IPS DF 6.9 (cell line): Measurements from ENCODE around the gene LCMT1.

ENCODE experiments used
- DNase-seq: peaks from one replicate; pipeline ENCODE4 v3.0.0-alpha.2; 2013; ENCODE audit warnings: low read depth, low spot score
- H3K27ac ChIP-seq: one replicate; pipeline ENCODE4 v1.5.1; 2013; ENCODE audit warnings: low read length, control low read depth
- H3K27me3 ChIP-seq: 2 replicates; pipeline ENCODE4 v1.6.1; 2013; ENCODE audit warnings: mild to moderate bottlenecking, low read length; ENCODE audit not compliant: control insufficient read depth, insufficient read depth
- H3K36me3 ChIP-seq: 2 replicates; pipeline ENCODE4 v1.6.1; 2013; ENCODE audit warnings: low read length; ENCODE audit not compliant: control insufficient read depth, insufficient read depth
- H3K4me1 ChIP-seq: 2 replicates; pipeline ENCODE4 v1.6.1; 2013; ENCODE audit warnings: low read length; ENCODE audit not compliant: control insufficient read depth, insufficient read depth
- H3K4me3 ChIP-seq: 2 replicates; pipeline ENCODE4 v1.5.1; 2013; ENCODE audit warnings: mild to moderate bottlenecking, low read length
- H3K9me3 ChIP-seq: 2 replicates; pipeline ENCODE4 v1.6.1; 2013; ENCODE audit warnings: low read length, inconsistent platforms; ENCODE audit not compliant: control insufficient read depth, insufficient read depth
- WGBS: extraction: QIAGEN DNeasy Blood & Tissue Kit; methylation state at CpG from one replicate; pipeline ENCODE4 v1.1.7; 2013; ENCODE audit warnings: mixed read lengths, missing lambda C conversion rate; ENCODE audit not compliant: insufficient read length, insufficient coverage; 5-methylcytosine and 5-hydroxymethylcytosine counted together

LCMT1 gene

GRCh38 chr16:25141648-25142047 is 30.1 kb downstream of the LCMT1 start:
- H3K4me1 ChIP-seq = no peaks in the 10 kb centered on the region
- no peak overlapping the region for H3K27ac ChIP-seq
- H3K4me3 ChIP-seq = no peak overlapping the region
- H3K9me3 ChIP-seq = no peaks in the 10 kb centered on the region
- peaks cover 1% of the 10 kb centered on the region; the same call in 1 of the 2 replicates for H3K27me3 ChIP-seq
- peaks cover 19% of the 10 kb centered on the region; the same call in 1 of the 2 replicates for H3K36me3 ChIP-seq
- DNase-seq = no peak
- WGBS = no CpG with 5 or more reads among the region's 2 CpGs

DNA sequence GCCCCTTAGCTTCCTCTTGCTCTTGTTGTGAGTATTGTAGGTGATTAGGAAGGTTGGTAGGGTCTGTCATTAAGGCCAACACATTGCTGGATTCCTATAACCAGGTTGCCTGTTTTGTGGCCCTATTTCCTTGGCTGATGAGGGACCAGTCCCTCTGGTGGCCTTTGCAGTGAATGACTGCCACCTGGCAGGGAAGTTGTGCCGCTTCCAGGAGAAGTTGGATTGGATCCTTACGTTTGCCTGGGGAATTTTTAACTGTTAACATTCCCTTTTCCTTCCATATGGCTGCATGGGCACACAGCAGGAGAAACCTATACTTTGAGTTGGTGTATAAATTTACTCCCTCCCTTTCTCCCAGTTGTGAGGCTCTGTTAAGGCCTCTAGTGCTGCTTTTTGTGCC is 32.4 kb downstream of the LCMT1 start:
- H3K36me3 ChIP-seq = peaks cover 19% of the 10 kb centered on the region; the same call in 1 of the 2 replicates
- H3K9me3 ChIP-seq = no peaks in the 10 kb centered on the region
- no peaks in the 10 kb centered on the region for H3K4me1 ChIP-seq
- H3K27ac ChIP-seq = no peak overlapping the region
- no peak for DNase-seq
- no peak overlapping the region for H3K4me3 ChIP-seq
- H3K27me3 ChIP-seq = peaks cover 1% of the 10 kb centered on the region; the same call in 1 of the 2 replicates
- no CpG with 5 or more reads among the region's 2 CpGs for WGBS

- Histone ChIP-seq H3K27me3 (no peaks in the 10 kb centered on the region), H3K4me1 (no peaks in the 10 kb centered on the region), H3K36me3 (peaks cover 4% of the 10 kb centered on the region; the same call in 1 of the 2 replicates), H3K9me3 (no peaks in the 10 kb centered on the region), H3K4me3 (no peak overlapping the region), H3K27ac (no peak overlapping the region)
- no peak for DNase-seq
- no CpG with 5 or more reads among the region's 22 CpGs for WGBS
Observed at GRCh38 chr16:25148568-25149215, 37.1 kb downstream of the LCMT1 start.

GRCh38 chr16:25151996-25152395 is 40.5 kb downstream of the LCMT1 start:
- WGBS = no CpG with 5 or more reads among the region's 3 CpGs
- Histone ChIP-seq H3K36me3 (peaks cover 4% of the 10 kb centered on the region; the same call in 1 of the 2 replicates), H3K27ac (no peak overlapping the region), H3K9me3 (no peaks in the 10 kb centered on the region), H3K27me3 (no peaks in the 10 kb centered on the region), H3K4me1 (no peaks in the 10 kb centered on the region), H3K4me3 (no peak overlapping the region)
- no peak for DNase-seq

- DNase-seq = no peak
- Histone ChIP-seq H3K4me3 (no peak overlapping the region), H3K27ac (no peak overlapping the region), H3K27me3 (no peaks in the 10 kb centered on the region), H3K9me3 (no peaks in the 10 kb centered on the region), H3K36me3 (peaks cover 4% of the 10 kb centered on the region; the same call in 1 of the 2 replicates), H3K4me1 (no peaks in the 10 kb centered on the region)
- no CpG with 5 or more reads among the region's 13 CpGs for WGBS
Observed at GRCh38 chr16:25155553-25156460, 44.3 kb downstream of the LCMT1 start.

DNA sequence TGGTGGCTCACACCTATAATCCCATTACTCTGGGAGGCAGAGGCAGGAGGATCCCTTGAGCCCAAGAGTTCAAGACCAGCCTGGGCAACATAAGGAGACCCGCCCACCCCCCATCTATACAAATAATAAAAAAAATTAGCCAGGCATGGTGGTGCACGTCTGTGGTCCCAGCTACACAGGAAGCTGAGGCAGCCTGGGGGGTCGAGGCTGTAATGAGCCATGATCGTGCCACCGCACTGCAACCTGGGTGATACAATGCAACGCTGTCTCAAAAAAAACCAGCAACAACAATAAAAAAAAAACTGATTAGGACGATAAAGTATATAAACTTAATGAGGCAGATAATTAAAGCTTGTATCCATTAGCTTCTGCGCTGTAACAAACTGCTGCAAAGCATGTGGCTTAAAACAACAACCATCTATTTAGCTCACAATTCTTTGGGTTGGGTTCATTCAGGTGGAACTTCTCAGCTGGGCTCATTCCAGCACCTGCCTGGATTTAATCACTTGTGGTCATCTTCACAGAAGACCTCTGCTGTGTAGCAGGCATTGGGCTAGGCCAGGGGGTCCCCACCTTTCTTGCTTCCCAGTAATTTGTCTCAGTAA is 45.8 kb downstream of the LCMT1 start:
- no peak for DNase-seq
- H3K27ac ChIP-seq = no peak overlapping the region
- no peaks in the 10 kb centered on the region for H3K27me3 ChIP-seq
- H3K4me1 ChIP-seq = no peaks in the 10 kb centered on the region
- no peaks in the 10 kb centered on the region for H3K9me3 ChIP-seq
- WGBS = no CpG with 5 or more reads among the region's 8 CpGs
- peaks cover 4% of the 10 kb centered on the region; the same call in 1 of the 2 replicates for H3K36me3 ChIP-seq
- H3K4me3 ChIP-seq = no peak overlapping the region

GRCh38 chr16:25158401-25158800 is 46.9 kb downstream of the LCMT1 start:
- Histone ChIP-seq H3K4me1 (no peaks in the 10 kb centered on the region), H3K9me3 (no peaks in the 10 kb centered on the region), H3K4me3 (no peak overlapping the region), H3K27ac (no peak overlapping the region), H3K27me3 (no peaks in the 10 kb centered on the region), H3K36me3 (peaks cover 2% of the 10 kb centered on the region; the same call in 1 of the 2 replicates)
- no CpG with 5 or more reads among the region's 5 CpGs for WGBS
- DNase-seq = no peak

DNA sequence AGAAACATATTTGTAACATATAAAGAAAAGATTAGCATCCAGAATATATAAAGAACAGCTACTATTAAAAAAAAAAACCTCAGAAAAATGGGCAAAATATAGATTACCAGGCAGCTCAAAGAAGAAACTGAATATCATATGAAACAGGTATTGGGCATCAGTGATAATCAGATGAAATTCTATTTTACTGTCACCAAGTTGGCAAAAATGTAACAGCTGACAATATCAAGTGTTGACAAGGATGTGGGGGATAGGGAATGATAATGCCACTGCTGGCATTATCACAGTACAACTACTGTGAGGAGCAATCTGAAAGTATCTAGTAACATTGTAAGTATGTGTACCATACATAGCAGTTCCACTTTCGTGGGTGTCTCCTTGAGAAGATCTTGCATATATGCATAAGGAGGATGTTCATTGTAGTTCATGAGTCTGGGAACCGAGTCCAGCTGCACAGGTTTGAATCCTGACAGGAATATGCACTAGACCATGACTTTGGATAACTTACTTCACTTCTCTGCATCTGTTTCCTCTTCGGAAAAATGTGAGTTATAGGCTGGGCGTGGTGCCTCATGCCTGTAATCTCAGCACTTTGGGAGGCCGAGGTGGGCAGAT is 50.3 kb downstream of the LCMT1 start:
- no peak overlapping the region for H3K4me3 ChIP-seq
- WGBS = no CpG with 5 or more reads among the region's 5 CpGs
- no peaks in the 10 kb centered on the region for H3K9me3 ChIP-seq
- no peaks in the 10 kb centered on the region for H3K4me1 ChIP-seq
- no peak overlapping the region for H3K27ac ChIP-seq
- peaks cover 15% of the 10 kb centered on the region; the same call in 1 of the 2 replicates for H3K36me3 ChIP-seq
- DNase-seq = no peak
- no peaks in the 10 kb centered on the region for H3K27me3 ChIP-seq

GRCh38 chr16:25163683-25164082 is 52.1 kb downstream of the LCMT1 start:
- no peak overlapping the region for H3K27ac ChIP-seq
- H3K4me1 ChIP-seq = no peaks in the 10 kb centered on the region
- H3K9me3 ChIP-seq = no peaks in the 10 kb centered on the region
- H3K36me3 ChIP-seq = peaks cover 15% of the 10 kb centered on the region; the same call in 1 of the 2 replicates
- H3K27me3 ChIP-seq = no peaks in the 10 kb centered on the region
- no CpG with 5 or more reads among the region's 1 CpG for WGBS
- no peak overlapping the region for H3K4me3 ChIP-seq
- no peak for DNase-seq

- Histone ChIP-seq H3K27ac (no peak overlapping the region), H3K36me3 (peaks cover 21% of the 10 kb centered on the region; the same call in 1 of the 2 replicates), H3K4me1 (no peaks in the 10 kb centered on the region), H3K9me3 (no peaks in the 10 kb centered on the region), H3K4me3 (no peak overlapping the region), H3K27me3 (no peaks in the 10 kb centered on the region)
- no CpG with 5 or more reads among the region's 5 CpGs for WGBS
- DNase-seq = no peak
Observed at GRCh38 chr16:25165284-25165683, 53.7 kb downstream of the LCMT1 start.
